Osteocyte (in vitro differentiated cells): ENCODE results near the gene PRIM2. TPM values are rescaled to one million over a fixed set of nuclear protein-coding genes. Genes with fewer than 3 reads are reported as not detected.
"Not testable (repeated sequence)": the region's sequence is repeated elsewhere in the genome, so short reads cannot be mapped to it uniquely, and the experiment has no call there.

Source experiments
- DNase-seq: peaks from one replicate; pipeline ENCODE4 v3.0.0; 2021; ENCODE audit warnings: mixed read lengths; ENCODE audit not compliant: unreplicated experiment; ENCODE audit errors: extremely low spot score
- H3K27ac Mint-ChIP-seq: one replicate; pipeline ENCODE4 v1.8.0; 2021; ENCODE audit warnings: mild to moderate bottlenecking, mixed read lengths; ENCODE audit not compliant: unreplicated experiment
- H3K27me3 Mint-ChIP-seq: one replicate; pipeline ENCODE4 v1.8.0; 2021; ENCODE audit warnings: mixed read lengths; ENCODE audit not compliant: unreplicated experiment
- H3K36me3 Mint-ChIP-seq: one replicate; pipeline ENCODE4 v1.8.0; 2021; ENCODE audit warnings: mixed read lengths; ENCODE audit not compliant: unreplicated experiment
- H3K4me1 Mint-ChIP-seq: one replicate; pipeline ENCODE4 v1.8.0; 2021; ENCODE audit warnings: mixed read lengths; ENCODE audit not compliant: unreplicated experiment
- H3K4me3 Mint-ChIP-seq: one replicate; pipeline ENCODE4 v1.8.0; 2021; ENCODE audit warnings: mild to moderate bottlenecking, moderate library complexity, mixed read lengths; ENCODE audit not compliant: unreplicated experiment
- H3K9me3 Mint-ChIP-seq: one replicate; pipeline ENCODE4 v1.8.0; 2021; ENCODE audit warnings: mixed read lengths; ENCODE audit not compliant: unreplicated experiment
- CTCF ChIP-seq: fragments of 200-600 bp; sonication (generic); IDR thresholded peaks from 2 replicates; pipeline ENCODE4 v1.5.0; 2021; ENCODE audit warnings: antibody characterized with exemption, mild to moderate bottlenecking, moderate library complexity
- total RNA-seq: library from RNA; stranded (reverse); gene quantifications from 2 replicates; pipeline ENCODE4 v1.2.1, GENCODE V29; 2021

Gene PRIM2
- total RNA-seq, 1 donor from 2014 or later: 10.4 TPM

DNA sequence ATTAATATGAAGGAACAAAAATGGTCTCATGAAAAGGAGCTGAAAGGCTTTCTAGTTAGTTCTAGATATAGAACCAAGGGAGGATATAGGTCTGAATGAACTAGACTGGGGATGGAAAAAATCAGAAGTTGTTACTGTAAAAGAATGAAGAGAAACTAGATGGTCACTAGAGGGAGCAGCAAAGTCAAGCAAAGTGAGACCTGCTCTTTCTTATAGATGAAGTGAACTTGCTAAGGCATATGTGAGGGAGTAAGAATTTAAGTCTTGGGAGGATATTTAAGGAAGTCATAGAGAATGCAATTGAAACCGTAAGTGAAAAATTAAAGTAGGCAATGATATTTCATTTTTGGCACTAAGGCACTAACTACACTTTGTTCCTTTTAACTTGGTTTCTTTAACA, 218.6 kb downstream of the PRIM2 start:
- not testable (repeated sequence) for DNase-seq, H3K9me3 Mint-ChIP-seq, H3K36me3 Mint-ChIP-seq, H3K4me3 Mint-ChIP-seq, H3K27ac Mint-ChIP-seq, H3K27me3 Mint-ChIP-seq, H3K4me1 Mint-ChIP-seq
- peak; percentile 65 for TF ChIP-seq CTCF

- not testable (repeated sequence) for H3K4me3 Mint-ChIP-seq, H3K9me3 Mint-ChIP-seq, H3K4me1 Mint-ChIP-seq, H3K27ac Mint-ChIP-seq, H3K27me3 Mint-ChIP-seq, H3K36me3 Mint-ChIP-seq, DNase-seq
Observed at GRCh38 chr6:57537916-57538315, 220.5 kb downstream of the PRIM2 start.

GRCh38 chr6:57551961-57552360, 234.5 kb downstream of the PRIM2 start:
- H3K27ac Mint-ChIP-seq, H3K36me3 Mint-ChIP-seq, H3K4me1 Mint-ChIP-seq, H3K27me3 Mint-ChIP-seq, DNase-seq, H3K9me3 Mint-ChIP-seq, H3K4me3 Mint-ChIP-seq: not testable (repeated sequence)

GRCh38 chr6:57557855-57558254, 240.4 kb downstream of the PRIM2 start:
- not testable (repeated sequence) for H3K9me3 Mint-ChIP-seq, H3K36me3 Mint-ChIP-seq, H3K27ac Mint-ChIP-seq, DNase-seq, H3K27me3 Mint-ChIP-seq, H3K4me3 Mint-ChIP-seq, H3K4me1 Mint-ChIP-seq

DNA sequence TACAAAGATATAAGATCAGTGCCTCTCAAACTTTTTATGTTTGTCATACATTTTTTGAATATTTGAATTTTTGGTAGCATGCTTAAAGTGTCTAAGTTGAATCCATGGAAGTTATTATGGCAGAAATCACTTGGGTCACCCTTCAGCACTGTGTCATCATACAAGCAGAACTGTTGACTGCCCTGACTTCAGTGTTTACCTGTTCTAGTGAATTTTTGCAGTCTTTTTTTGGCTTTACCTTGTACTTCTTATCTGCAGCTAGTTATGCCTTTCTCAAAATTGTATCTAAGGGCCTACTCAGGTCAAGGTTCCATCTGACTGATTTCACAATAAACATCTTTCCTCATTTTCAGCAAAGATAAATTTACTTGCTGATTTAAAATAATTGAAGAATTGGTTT, 241.7 kb downstream of the PRIM2 start:
- not testable (repeated sequence) for H3K27me3 Mint-ChIP-seq, H3K4me1 Mint-ChIP-seq, H3K4me3 Mint-ChIP-seq, H3K36me3 Mint-ChIP-seq, DNase-seq, H3K9me3 Mint-ChIP-seq, H3K27ac Mint-ChIP-seq

- not testable (repeated sequence) for H3K4me3 Mint-ChIP-seq, H3K9me3 Mint-ChIP-seq, H3K27ac Mint-ChIP-seq, H3K27me3 Mint-ChIP-seq, H3K4me1 Mint-ChIP-seq, DNase-seq, H3K36me3 Mint-ChIP-seq
Observed at GRCh38 chr6:57562233-57562632, 244.8 kb downstream of the PRIM2 start.

- H3K4me1 Mint-ChIP-seq, H3K9me3 Mint-ChIP-seq, H3K27me3 Mint-ChIP-seq, H3K36me3 Mint-ChIP-seq, H3K4me3 Mint-ChIP-seq, H3K27ac Mint-ChIP-seq, DNase-seq: not testable (repeated sequence)
Observed at GRCh38 chr6:57572119-57572518, 254.7 kb downstream of the PRIM2 start.

DNA sequence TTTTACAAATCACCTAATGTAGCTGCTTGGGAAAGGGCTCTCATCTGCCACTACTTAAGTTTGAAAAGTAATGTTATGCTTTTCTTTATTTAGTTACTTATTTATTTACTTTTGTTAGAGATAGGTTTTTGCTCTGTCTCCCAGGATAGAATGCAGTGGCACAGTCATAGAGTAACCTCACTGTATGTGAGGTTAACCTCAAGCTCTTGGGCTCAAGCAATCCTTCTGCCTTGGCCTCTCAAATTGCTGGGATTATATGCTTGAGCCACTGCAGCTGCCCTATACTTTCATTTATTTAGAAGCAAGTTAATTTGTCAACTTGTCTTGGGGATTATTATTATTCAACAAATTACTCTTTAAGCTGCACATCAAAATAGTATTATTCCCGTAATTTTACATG, 255.4 kb downstream of the PRIM2 start:
- DNase-seq, H3K27me3 Mint-ChIP-seq, H3K9me3 Mint-ChIP-seq, H3K36me3 Mint-ChIP-seq, H3K4me3 Mint-ChIP-seq, H3K4me1 Mint-ChIP-seq, H3K27ac Mint-ChIP-seq: not testable (repeated sequence)

GRCh38 chr6:57577023-57577422, 259.6 kb downstream of the PRIM2 start:
- not testable (repeated sequence) for H3K9me3 Mint-ChIP-seq, H3K27me3 Mint-ChIP-seq, H3K4me1 Mint-ChIP-seq, DNase-seq, H3K36me3 Mint-ChIP-seq, H3K27ac Mint-ChIP-seq, H3K4me3 Mint-ChIP-seq
